Brain microvascular endothelial cell (primary cell): ENCODE data around the gene IL15RA.

Experiments
- DNase-seq: peaks from one replicate; pipeline ENCODE4 v3.0.0-alpha.2; 2020
- H3K27ac ChIP-seq: fragments of 250-450 bp; sonication (Bioruptor Pico); 2 replicates; pipeline ENCODE4 v1.5.1; 2020; ENCODE audit warnings: mild to moderate bottlenecking, moderate library complexity
- H3K27me3 ChIP-seq: fragments of 250-450 bp; sonication (Bioruptor Pico); replicated peaks from 2 replicates; pipeline ENCODE4 v1.5.1; 2020; ENCODE audit warnings: mild to moderate bottlenecking
- H3K36me3 ChIP-seq: fragments of 250-450 bp; sonication (Bioruptor Pico); replicated peaks from 2 replicates; pipeline ENCODE4 v1.5.1; 2020; ENCODE audit warnings: mild to moderate bottlenecking
- H3K4me3 ChIP-seq: 2 replicates; pipeline ENCODE4 v1.5.1; 2011; ENCODE audit warnings: low read depth, mild to moderate bottlenecking, control low read depth, low read length, moderate library complexity
- in situ Hi-C: cut with HindIII; loops from 2 replicates; pipeline ENCODE4 v1.10.0; 2017; ENCODE audit warnings: low sequenced_read_pairs, low pct_ligation_motif_present
- TF ChIP-seq, protein P1 (sequence below): IDR thresholded peaks from 2 replicates; pipeline ENCODE4 v1.5.1; 2011; ENCODE audit warnings: low read depth, mild to moderate bottlenecking, moderate library complexity, low read length, control low read depth, inconsistent platforms; ENCODE audit errors: missing control alignments

The IL15RA gene

DNA sequence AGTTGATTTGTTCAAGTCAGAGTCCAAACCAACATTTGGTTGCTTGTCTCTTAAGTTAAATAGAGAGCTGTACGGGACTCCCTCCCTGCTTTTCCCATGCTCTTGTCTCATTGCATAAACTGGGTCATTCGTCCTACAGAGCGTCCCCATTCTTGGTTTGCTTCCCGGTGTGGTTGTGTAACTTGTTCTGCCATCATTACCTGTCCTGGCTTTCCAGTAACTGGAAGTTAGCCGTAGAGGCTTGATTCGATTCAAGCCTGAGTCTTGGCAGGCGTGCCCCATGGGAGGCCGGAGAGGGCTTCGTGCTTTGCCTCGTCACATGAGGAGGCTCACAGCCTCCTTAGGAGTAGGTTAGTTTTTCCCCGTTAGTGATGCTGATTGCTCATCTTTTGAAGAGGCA lies 47.1 kb downstream of the IL15RA start:
- H3K4me3 ChIP-seq = no peak overlapping the region
- H3K27ac ChIP-seq = no peak overlapping the region
- H3K27me3 ChIP-seq = no peaks in the 10 kb centered on the region
- in situ Hi-C loops = no loop called here
- TF ChIP-seq, protein P1, sequence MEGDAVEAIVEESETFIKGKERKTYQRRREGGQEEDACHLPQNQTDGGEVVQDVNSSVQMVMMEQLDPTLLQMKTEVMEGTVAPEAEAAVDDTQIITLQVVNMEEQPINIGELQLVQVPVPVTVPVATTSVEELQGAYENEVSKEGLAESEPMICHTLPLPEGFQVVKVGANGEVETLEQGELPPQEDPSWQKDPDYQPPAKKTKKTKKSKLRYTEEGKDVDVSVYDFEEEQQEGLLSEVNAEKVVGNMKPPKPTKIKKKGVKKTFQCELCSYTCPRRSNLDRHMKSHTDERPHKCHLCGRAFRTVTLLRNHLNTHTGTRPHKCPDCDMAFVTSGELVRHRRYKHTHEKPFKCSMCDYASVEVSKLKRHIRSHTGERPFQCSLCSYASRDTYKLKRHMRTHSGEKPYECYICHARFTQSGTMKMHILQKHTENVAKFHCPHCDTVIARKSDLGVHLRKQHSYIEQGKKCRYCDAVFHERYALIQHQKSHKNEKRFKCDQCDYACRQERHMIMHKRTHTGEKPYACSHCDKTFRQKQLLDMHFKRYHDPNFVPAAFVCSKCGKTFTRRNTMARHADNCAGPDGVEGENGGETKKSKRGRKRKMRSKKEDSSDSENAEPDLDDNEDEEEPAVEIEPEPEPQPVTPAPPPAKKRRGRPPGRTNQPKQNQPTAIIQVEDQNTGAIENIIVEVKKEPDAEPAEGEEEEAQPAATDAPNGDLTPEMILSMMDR = no peak
- no peak for DNase-seq
- H3K36me3 ChIP-seq = peaks cover 49% of the 10 kb centered on the region

DNA sequence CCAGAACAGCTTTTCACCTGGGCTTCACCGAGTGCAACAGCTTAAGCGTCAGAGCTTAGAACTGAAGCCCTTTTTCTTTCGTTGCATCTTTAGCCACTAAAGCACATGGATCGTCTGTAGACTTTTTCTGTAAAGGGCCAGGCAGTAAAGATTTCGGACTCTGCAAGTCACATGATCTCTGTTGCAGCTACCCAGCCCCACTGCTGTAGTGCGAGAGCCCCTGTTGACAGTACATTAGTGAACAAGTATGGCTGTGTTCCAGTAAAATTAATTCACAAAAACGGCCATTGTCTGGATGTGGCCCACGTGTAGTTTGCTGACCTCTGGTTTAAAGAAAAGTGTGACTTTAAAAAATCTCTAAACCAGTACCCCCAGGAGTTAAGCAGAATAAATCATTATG lies 47.9 kb downstream of the IL15RA start:
- no peaks in the 10 kb centered on the region for H3K27me3 ChIP-seq
- no peak overlapping the region for H3K27ac ChIP-seq
- H3K36me3 ChIP-seq = peaks cover 53% of the 10 kb centered on the region
- TF ChIP-seq, protein P1 = no peak
- no peak overlapping the region for H3K4me3 ChIP-seq
- no peak for DNase-seq
- in situ Hi-C loops = no loop called here

- TF ChIP-seq, protein P1 = no peak
- Histone ChIP-seq H3K27ac (no peak overlapping the region), H3K27me3 (no peaks in the 10 kb centered on the region), H3K4me3 (no peak overlapping the region), H3K36me3 (peaks cover 68% of the 10 kb centered on the region)
- in situ Hi-C loops = no loop called here
- no peak for DNase-seq
Measured at GRCh38 chr10:5927306-5927705, 50.0 kb downstream of the IL15RA start.

DNA sequence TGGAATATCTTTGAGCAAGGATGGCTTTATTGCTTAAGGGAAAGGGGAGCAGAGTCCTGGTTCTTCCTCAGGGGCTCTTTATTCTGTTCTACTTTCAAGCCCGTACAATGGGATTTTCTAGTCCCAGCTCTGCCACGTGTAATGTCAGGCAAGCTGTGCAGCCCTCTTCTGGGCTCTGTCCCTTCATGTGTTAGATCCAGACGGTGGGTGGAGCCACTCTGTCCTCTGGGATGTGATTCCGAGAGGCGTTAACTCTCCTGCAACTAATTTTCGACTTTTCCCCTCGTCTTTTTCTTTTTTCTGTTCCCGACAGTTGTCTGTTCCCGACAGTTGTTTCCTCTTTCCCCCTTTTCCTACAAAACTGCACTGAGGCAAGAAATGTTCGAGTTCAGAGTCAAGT lies 52.5 kb downstream of the IL15RA start:
- no peak overlapping the region for H3K27ac ChIP-seq
- TF ChIP-seq, protein P1 = no peak
- in situ Hi-C loops = no loop called here

GRCh38 chr10:5921746-5922145 lies 55.6 kb downstream of the IL15RA start:
- TF ChIP-seq, protein P1 = no peak
- H3K36me3 ChIP-seq = peaks cover 74% of the 10 kb centered on the region
- in situ Hi-C loops = no loop called here
- no peak for DNase-seq
- no peak overlapping the region for H3K27ac ChIP-seq
- H3K27me3 ChIP-seq = no peaks in the 10 kb centered on the region
- H3K4me3 ChIP-seq = no peak overlapping the region

More for the DNA sequence above, 52.5 kb downstream of the IL15RA start:
- Histone ChIP-seq H3K27me3 (no peaks in the 10 kb centered on the region), H3K36me3 (peaks cover 74% of the 10 kb centered on the region), H3K4me3 (no peak overlapping the region)
- no peak for DNase-seq

- Histone ChIP-seq H3K36me3 (peaks cover 83% of the 10 kb centered on the region), H3K4me3 (no peak overlapping the region), H3K27ac (no peak overlapping the region), H3K27me3 (no peaks in the 10 kb centered on the region)
- TF ChIP-seq, protein P1 = no peak
- DNase-seq = no peak
- in situ Hi-C loops = no loop called here
Measured at GRCh38 chr10:5919568-5919967, 57.8 kb downstream of the IL15RA start.
